Cortex of kidney (tissue), 1 donor: Measurements from ENCODE around the gene GPR157.

Experiments
- DNase-seq: peaks from one replicate; lab custom pipeline; 2025; lab: John Stamatoyannopoulos, UW

GPR157 gene

GRCh38 chr1:9086796-9087195 lies 42.1 kb downstream of the GPR157 start:
- no peak for DNase-seq

- DNase-seq = no peak
These were observed 42.9 kb downstream of the GPR157 start for GRCh38 chr1:9086045-9086444.

GRCh38 chr1:9085306-9085940 lies 43.5 kb downstream of the GPR157 start:
- DNase-seq = no peak

- DNase-seq = no peak
These were observed 44.0 kb downstream of the GPR157 start for GRCh38 chr1:9084906-9085305.

- no peak for DNase-seq
These were observed 47.4 kb downstream of the GPR157 start for GRCh38 chr1:9081473-9081872.

GRCh38 chr1:9080705-9081291 lies 48.1 kb downstream of the GPR157 start:
- no peak for DNase-seq

- DNase-seq = no peak
These were observed 48.8 kb downstream of the GPR157 start for GRCh38 chr1:9079988-9080704.

GRCh38 chr1:9078752-9079500 lies 50.0 kb downstream of the GPR157 start:
- no peak for DNase-seq

- no peak for DNase-seq
These were observed 50.7 kb downstream of the GPR157 start for GRCh38 chr1:9078015-9078751.

GRCh38 chr1:9075022-9075421 lies 53.9 kb downstream of the GPR157 start:
- no peak for DNase-seq

GRCh38 chr1:9073143-9073542 lies 55.8 kb downstream of the GPR157 start:
- DNase-seq = no peak

GRCh38 chr1:9071554-9072235 lies 57.2 kb downstream of the GPR157 start:
- no peak for DNase-seq

- no peak for DNase-seq
These were observed 58.4 kb downstream of the GPR157 start for GRCh38 chr1:9070486-9070885.

- DNase-seq = no peak
These were observed 59.4 kb downstream of the GPR157 start, which contains the start of gene SLC2A5 for GRCh38 chr1:9069326-9070100. TSS of gene SLC2A5 (minus strand) at chr1:9069635. CDS start at chr1:9069536, 99 bp downstream.

- DNase-seq = no peak
These were observed 59.9 kb downstream of the GPR157 start for GRCh38 chr1:9068981-9069325.

- no peak for DNase-seq
These were observed 61.7 kb downstream of the GPR157 start for GRCh38 chr1:9066945-9067807.

- DNase-seq = no peak
These were observed 63.6 kb downstream of the GPR157 start for GRCh38 chr1:9065213-9065751.

- no peak for DNase-seq
These were observed 66.1 kb downstream of the GPR157 start for GRCh38 chr1:9062846-9063245.

GRCh38 chr1:9062021-9062471 lies 66.9 kb downstream of the GPR157 start:
- no peak for DNase-seq
